Measurements from ENCODE around the gene KLHDC8B. TPM values are rescaled to one million over a fixed set of nuclear protein-coding genes. Genes with fewer than 3 reads are reported as not detected.

KLHDC8B gene
- polyA plus RNA-seq, 3 donors: 7.5 to 16.7 (median 12.9) TPM

DNA sequence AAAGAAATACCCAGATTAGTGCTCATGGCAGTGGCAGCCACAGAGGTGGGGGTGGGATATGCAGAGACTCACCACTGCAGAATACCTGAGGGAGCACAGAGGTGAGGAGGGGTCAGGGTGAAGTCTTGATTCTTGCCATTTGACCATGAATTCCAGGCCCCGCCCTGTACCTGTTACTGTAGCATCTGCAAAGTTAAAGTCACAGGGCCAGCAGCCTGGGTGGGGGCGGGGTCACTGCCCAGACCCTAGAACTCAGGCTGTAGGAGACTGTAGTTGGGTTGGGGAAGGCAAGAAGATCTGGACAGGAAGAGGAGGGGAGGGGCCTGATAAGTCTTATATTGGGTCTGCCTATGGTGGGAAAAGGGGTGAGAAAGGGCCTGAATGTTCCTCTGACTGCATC lies 19.8 kb upstream of the KLHDC8B start:
- Histone ChIP-seq H3K27me3 (ENCODE audit: control insufficient read depth in 2 of 2, insufficient read depth in 2 of 2, low read length in 2 of 2) (no peaks in the 10 kb centered on the region), H3K79me2 (ENCODE audit: insufficient read depth, low read length) (no peaks in the 10 kb centered on the region), H3K4me3 (replicated peaks in 1 of 3; ENCODE audit: low read depth in 2 of 3, low read length in 3 of 3) (no peak overlapping the region), H2AFZ (ENCODE audit: insufficient read depth, low read depth, low read length, poor library complexity, severe bottlenecking) (no peak overlapping the region), H4K20me1 (ENCODE audit: insufficient read depth, low read length) (no peaks in the 10 kb centered on the region), H3K9ac (ENCODE audit: insufficient read depth, low read length, poor library complexity, severe bottlenecking) (no peak overlapping the region), H3K4me2 (replicated peaks; ENCODE audit: extremely low read depth, low read length, poor library complexity, severe bottlenecking) (no peak overlapping the region), H3K4me1 (ENCODE audit: control insufficient read depth in 1 of 2, insufficient read depth in 2 of 2, low read length in 2 of 2) (no peaks in the 10 kb centered on the region), H3K36me3 (replicated peaks in 1 of 2; ENCODE audit: control insufficient read depth in 1 of 2, insufficient read depth in 2 of 2, low read length in 2 of 2) (no peaks in the 10 kb centered on the region), H3K27ac (ENCODE audit: low read depth in 1 of 2, low read length in 2 of 2) (no peak overlapping the region), H3K9me3 (replicated peaks in 1 of 2; ENCODE audit: control insufficient read depth in 1 of 2, insufficient read depth in 1 of 2, low read length in 2 of 2) (no peaks in the 10 kb centered on the region)
- peaks cover 3 to 4% (median 3%) of the 10 kb centered on the region in 3 donors for H3K27me3 Mint-ChIP-seq (ENCODE audit: low read depth in 3 of 3)
- H3K4me1 Mint-ChIP-seq: no peaks in the 10 kb centered on the region
- no peak overlapping the region for H3K4me3 Mint-ChIP-seq
- H3K27ac Mint-ChIP-seq: peak overlapping the region in 1 of 7 donors; percentile 5
- 100% methylated on average over 2 of the region's 2 CpGs for WGBS (ENCODE audit: insufficient coverage)
- intact Hi-C loops (cut with micrococcal nuclease): loop anchor here in 1 of 2 donors (10.0 kb wide), 1 partner anchor 157 kb away; the partner anchor contains the start of gene P4HTM
- TF ChIP-seq, protein P1, sequence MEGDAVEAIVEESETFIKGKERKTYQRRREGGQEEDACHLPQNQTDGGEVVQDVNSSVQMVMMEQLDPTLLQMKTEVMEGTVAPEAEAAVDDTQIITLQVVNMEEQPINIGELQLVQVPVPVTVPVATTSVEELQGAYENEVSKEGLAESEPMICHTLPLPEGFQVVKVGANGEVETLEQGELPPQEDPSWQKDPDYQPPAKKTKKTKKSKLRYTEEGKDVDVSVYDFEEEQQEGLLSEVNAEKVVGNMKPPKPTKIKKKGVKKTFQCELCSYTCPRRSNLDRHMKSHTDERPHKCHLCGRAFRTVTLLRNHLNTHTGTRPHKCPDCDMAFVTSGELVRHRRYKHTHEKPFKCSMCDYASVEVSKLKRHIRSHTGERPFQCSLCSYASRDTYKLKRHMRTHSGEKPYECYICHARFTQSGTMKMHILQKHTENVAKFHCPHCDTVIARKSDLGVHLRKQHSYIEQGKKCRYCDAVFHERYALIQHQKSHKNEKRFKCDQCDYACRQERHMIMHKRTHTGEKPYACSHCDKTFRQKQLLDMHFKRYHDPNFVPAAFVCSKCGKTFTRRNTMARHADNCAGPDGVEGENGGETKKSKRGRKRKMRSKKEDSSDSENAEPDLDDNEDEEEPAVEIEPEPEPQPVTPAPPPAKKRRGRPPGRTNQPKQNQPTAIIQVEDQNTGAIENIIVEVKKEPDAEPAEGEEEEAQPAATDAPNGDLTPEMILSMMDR (IDR thresholded peaks at IDR 0.05): no peak
- no peaks in the 10 kb centered on the region for H3K36me3 Mint-ChIP-seq
- no peaks in the 10 kb centered on the region for H3K9me3 Mint-ChIP-seq
- no peak for DNase-seq

DNA sequence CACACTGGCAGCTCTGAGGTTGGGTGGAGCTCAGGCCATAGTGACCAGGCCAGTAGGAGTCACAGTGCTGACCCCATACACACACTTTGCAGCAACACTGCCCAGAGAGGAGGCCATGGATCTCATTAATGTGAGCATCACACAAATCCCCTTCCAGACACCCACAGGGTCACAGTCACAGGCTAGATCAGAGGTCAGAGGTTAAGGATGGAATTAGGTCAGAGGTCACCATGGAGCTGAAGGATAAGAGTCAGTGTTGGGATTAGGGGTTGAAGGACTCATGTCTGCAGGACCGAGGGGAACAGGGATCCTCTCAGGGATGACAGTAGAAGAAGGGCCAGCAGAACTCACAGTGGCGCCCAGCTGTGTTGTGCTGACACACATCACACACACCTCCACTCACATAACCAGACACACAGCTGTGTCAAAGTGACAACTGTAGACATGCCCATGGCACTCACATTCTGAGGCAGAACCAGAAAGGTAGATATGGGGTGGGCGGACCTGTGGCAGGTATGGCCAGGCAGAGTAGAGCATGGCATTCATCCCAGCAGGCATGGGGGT lies 18.0 kb upstream of the KLHDC8B start:
- Histone ChIP-seq H3K9ac (ENCODE audit: insufficient read depth, low read length, poor library complexity, severe bottlenecking) (no peak overlapping the region), H2AFZ (ENCODE audit: insufficient read depth, low read depth, low read length, poor library complexity, severe bottlenecking) (no peak overlapping the region), H3K4me3 (replicated peaks in 1 of 3; ENCODE audit: low read depth in 2 of 3, low read length in 3 of 3) (no peak overlapping the region), H4K20me1 (ENCODE audit: insufficient read depth, low read length) (no peaks in the 10 kb centered on the region), H3K4me2 (replicated peaks; ENCODE audit: extremely low read depth, low read length, poor library complexity, severe bottlenecking) (no peak overlapping the region), H3K36me3 (replicated peaks in 1 of 2; ENCODE audit: control insufficient read depth in 1 of 2, insufficient read depth in 2 of 2, low read length in 2 of 2) (no peaks in the 10 kb centered on the region), H3K9me3 (replicated peaks in 1 of 2; ENCODE audit: control insufficient read depth in 1 of 2, insufficient read depth in 1 of 2, low read length in 2 of 2) (no peaks in the 10 kb centered on the region), H3K27me3 (ENCODE audit: control insufficient read depth in 2 of 2, insufficient read depth in 2 of 2, low read length in 2 of 2) (no peaks in the 10 kb centered on the region), H3K4me1 (ENCODE audit: control insufficient read depth in 1 of 2, insufficient read depth in 2 of 2, low read length in 2 of 2) (no peaks in the 10 kb centered on the region), H3K79me2 (ENCODE audit: insufficient read depth, low read length) (no peaks in the 10 kb centered on the region), H3K27ac (ENCODE audit: low read depth in 1 of 2, low read length in 2 of 2) (no peak overlapping the region)
- TF ChIP-seq, protein P1 (IDR thresholded peaks at IDR 0.05): no peak
- DNase-seq: no peak
- H3K4me3 Mint-ChIP-seq: no peak overlapping the region
- WGBS (ENCODE audit: insufficient coverage): 100% methylated on average over 1 of the region's 3 CpGs
- intact Hi-C loops (cut with micrococcal nuclease): loop anchor here in 1 of 2 donors (10.0 kb wide), 1 partner anchor 159 kb away; the partner anchor contains the start of gene P4HTM
- no peak overlapping the region for H3K27ac Mint-ChIP-seq
- no peaks in the 10 kb centered on the region for H3K36me3 Mint-ChIP-seq
- H3K4me1 Mint-ChIP-seq: peaks cover 2% of the 10 kb centered on the region
- H3K9me3 Mint-ChIP-seq: no peaks in the 10 kb centered on the region
- H3K27me3 Mint-ChIP-seq (ENCODE audit: low read depth in 3 of 3): peaks cover 3 to 4% (median 4%) of the 10 kb centered on the region in 3 donors

Data from CD14-positive monocyte (primary cell).